ENCODE results near the gene NEURL2.

- TF ChIP-seq POLR2A (IDR thresholded peaks at IDR 0.05) (no peak), CTCF (IDR thresholded peaks at IDR 0.05) (no peak), POLR2AphosphoS5 (IDR thresholded peaks at IDR 0.05) (no peak)
These were observed 49.0 kb upstream of the NEURL2 start for GRCh38 chr20:45940053-45940452.
